Chondrocyte (in vitro differentiated cells): ENCODE data around the gene SMIM44. TPM values are rescaled to one million over a fixed set of nuclear protein-coding genes. Genes with fewer than 3 reads are reported as not detected.

Experiments used
- DNase-seq: peaks from one replicate; pipeline ENCODE4 v3.0.0; 2021; ENCODE audit warnings: mixed read lengths, low spot score
- H3K27ac Mint-ChIP-seq: one replicate; pipeline ENCODE4 v1.8.0; 2021; ENCODE audit warnings: mild to moderate bottlenecking, moderate library complexity, mixed read lengths; ENCODE audit not compliant: unreplicated experiment
- H3K27me3 Mint-ChIP-seq: 2 replicates; pipeline ENCODE4 v1.8.0; 2021; ENCODE audit warnings: low read depth, mixed read lengths
- H3K36me3 Mint-ChIP-seq: 2 replicates; pipeline ENCODE4 v1.8.0; 2021; ENCODE audit warnings: low read depth, mixed read lengths
- H3K4me1 Mint-ChIP-seq: 2 replicates; pipeline ENCODE4 v1.8.0; 2021; ENCODE audit warnings: low read depth, mild to moderate bottlenecking, mixed read lengths
- H3K4me3 Mint-ChIP-seq: one replicate; pipeline ENCODE4 v1.8.0; 2021; ENCODE audit warnings: mild to moderate bottlenecking, moderate library complexity, mixed read lengths; ENCODE audit not compliant: unreplicated experiment
- H3K9me3 Mint-ChIP-seq: 2 replicates; pipeline ENCODE4 v1.8.0; 2021; ENCODE audit warnings: low read depth, mixed read lengths
- total RNA-seq: library from RNA; stranded (reverse); gene quantifications from 3 replicates; pipeline ENCODE4 v1.2.1, GENCODE V29; 2021
- TF ChIP-seq, protein P1 (sequence below): fragments of 200-600 bp; sonication (generic); IDR thresholded peaks from 2 replicates; pipeline ENCODE4 v1.5.0; 2021; ENCODE audit warnings: antibody characterized with exemption, mild to moderate bottlenecking, moderate library complexity

SMIM44 gene
- total RNA-seq, 1 donor from 2014 or later = not detected

DNA sequence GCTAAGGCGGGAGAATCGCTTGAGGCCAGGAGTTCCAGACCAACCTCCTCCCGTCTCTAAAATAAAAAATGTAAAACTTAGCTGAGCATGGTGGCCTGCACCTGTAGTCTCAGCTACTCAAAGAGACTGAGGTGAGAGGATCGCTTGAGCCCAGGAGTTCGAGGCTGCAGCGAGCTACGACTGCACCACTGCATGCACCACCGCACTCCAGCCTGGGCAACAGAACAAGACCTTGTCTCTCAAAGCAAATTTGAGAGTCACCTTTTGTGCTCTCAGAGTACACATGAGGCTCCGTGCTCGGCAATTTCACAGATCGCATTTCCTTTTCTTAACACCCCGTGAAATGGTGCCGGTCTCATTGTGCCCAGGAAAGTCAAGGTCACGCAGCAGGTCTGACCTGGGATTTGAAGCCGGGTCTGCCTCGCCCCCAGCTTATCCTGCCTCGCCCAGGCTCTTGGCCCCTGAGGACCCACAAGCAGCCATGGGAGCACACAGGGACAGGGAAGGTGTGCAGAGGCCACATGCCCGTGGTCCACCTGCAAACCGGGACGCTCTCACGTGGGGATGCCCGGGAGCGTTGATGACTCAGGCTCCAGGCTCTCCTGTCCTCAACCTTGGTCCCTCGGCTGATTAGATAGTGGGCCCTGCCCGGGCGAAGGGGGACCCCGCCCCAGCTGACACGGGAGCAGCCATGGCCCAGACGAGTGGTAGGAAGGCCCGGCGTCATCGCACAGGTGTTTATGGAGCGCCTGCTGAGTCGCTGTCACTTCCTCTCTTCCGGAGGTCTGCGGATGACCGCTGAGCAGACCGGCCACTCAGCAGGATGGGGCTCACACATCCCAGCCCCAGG lies 1.8 kb downstream of the SMIM44 start:
- Mint-ChIP-seq H3K36me3 (no peaks in the 10 kb centered on the region), H3K4me1 (no peaks in the 10 kb centered on the region), H3K4me3 (no peak overlapping the region), H3K27ac (no peak overlapping the region), H3K9me3 (no peaks in the 10 kb centered on the region), H3K27me3 (peaks cover 9% of the 10 kb centered on the region)
- no peak for DNase-seq
- TF ChIP-seq, protein P1, sequence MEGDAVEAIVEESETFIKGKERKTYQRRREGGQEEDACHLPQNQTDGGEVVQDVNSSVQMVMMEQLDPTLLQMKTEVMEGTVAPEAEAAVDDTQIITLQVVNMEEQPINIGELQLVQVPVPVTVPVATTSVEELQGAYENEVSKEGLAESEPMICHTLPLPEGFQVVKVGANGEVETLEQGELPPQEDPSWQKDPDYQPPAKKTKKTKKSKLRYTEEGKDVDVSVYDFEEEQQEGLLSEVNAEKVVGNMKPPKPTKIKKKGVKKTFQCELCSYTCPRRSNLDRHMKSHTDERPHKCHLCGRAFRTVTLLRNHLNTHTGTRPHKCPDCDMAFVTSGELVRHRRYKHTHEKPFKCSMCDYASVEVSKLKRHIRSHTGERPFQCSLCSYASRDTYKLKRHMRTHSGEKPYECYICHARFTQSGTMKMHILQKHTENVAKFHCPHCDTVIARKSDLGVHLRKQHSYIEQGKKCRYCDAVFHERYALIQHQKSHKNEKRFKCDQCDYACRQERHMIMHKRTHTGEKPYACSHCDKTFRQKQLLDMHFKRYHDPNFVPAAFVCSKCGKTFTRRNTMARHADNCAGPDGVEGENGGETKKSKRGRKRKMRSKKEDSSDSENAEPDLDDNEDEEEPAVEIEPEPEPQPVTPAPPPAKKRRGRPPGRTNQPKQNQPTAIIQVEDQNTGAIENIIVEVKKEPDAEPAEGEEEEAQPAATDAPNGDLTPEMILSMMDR = no peak

DNA sequence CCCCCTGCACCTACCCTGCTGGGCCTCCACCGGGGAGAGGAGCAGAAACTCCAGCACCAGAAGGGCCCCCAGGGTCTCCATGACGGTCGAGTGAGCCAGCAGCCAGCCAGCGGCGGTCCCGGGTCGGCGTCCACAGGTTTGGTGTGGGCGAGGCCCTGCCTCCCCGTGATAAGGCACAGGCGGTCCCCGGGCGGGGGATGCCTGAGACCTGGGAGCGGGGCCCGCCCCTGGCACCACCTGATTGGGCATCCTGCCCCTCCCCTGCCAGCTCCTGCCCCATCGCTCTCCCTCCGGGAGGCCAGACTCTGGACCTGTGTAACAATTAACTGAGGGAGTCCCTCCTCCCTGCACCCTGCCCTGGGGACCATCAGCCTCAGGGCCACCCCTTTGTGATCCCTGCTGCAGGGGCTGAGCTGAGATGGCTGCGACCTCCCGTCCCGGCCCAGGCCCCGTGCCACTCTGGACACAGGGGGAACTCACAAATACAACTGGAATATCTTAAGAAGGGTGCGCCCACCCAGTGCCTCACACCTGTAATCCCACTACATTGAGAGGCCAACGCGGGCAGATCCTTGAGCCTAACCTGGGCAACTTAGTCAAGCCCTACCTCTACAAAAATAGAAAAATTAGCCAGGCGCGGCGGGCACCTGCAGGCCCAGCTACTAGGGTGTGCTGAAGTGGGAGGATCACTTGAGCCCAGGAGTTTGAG lies 2.7 kb downstream of the SMIM44 start, which contains the start of gene SMIM24:
SMIM24 (minus strand) TSS at position 143 of the 709 bp plus-strand sequence; CDS start at position 81, 62 bp downstream.
- TF ChIP-seq, protein P1 = no peak
- no peak for DNase-seq
- H3K36me3 Mint-ChIP-seq = no peaks in the 10 kb centered on the region
- no peak within 1 kb of the TSS for H3K27ac Mint-ChIP-seq
- peaks cover 9% of the 10 kb centered on the region for H3K27me3 Mint-ChIP-seq
- H3K4me3 Mint-ChIP-seq = no peak within 1 kb of the TSS
- H3K4me1 Mint-ChIP-seq = no peaks in the 10 kb centered on the region
- no peaks in the 10 kb centered on the region for H3K9me3 Mint-ChIP-seq

GRCh38 chr19:3479834-3480215 lies 3.4 kb downstream of the SMIM44 start:
- TF ChIP-seq, protein P1 = no peak
- peaks cover 9% of the 10 kb centered on the region for H3K27me3 Mint-ChIP-seq
- DNase-seq = no peak
- H3K36me3 Mint-ChIP-seq = no peaks in the 10 kb centered on the region
- no peaks in the 10 kb centered on the region for H3K9me3 Mint-ChIP-seq
- no peak overlapping the region for H3K4me3 Mint-ChIP-seq
- no peak overlapping the region for H3K27ac Mint-ChIP-seq
- H3K4me1 Mint-ChIP-seq = no peaks in the 10 kb centered on the region

DNA sequence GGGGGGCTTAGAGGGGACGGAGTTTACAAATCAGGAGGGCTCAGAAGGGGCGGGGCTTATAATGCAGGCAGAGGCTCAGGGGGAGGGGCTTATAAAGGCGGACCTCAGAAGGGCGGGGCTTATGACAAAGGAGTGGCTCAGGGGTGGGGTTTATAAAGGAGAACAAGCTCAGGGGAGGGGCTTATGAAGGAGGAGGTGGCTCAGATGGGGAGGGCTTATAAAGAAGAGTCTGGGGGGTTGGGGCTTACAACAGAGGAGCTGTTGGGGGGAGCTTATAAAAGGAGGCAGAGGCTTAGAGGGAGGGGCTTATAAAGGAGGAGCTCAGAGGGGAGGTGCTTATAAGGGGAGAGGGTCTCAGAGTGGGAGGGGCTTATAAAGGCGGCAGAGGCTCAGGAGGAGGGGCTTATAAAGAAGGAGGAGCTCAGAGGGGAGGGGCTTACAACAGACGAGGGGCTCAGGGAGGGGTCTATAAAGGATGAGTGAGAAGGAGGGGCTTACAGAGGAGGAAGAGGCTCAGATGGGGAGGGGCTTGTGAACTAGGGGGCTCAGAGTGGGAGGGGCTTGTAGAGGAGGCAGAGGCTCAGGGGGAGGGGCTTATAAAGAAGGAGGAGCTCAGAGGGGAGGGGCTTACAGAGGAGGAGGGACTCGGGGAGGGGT lies 3.9 kb downstream of the SMIM44 start:
- H3K4me1 Mint-ChIP-seq = no peaks in the 10 kb centered on the region
- no peaks in the 10 kb centered on the region for H3K9me3 Mint-ChIP-seq
- H3K4me3 Mint-ChIP-seq = no peak overlapping the region
- TF ChIP-seq, protein P1 = no peak
- peaks cover 9% of the 10 kb centered on the region for H3K27me3 Mint-ChIP-seq
- H3K36me3 Mint-ChIP-seq = no peaks in the 10 kb centered on the region
- no peak for DNase-seq
- H3K27ac Mint-ChIP-seq = no peak overlapping the region
